T-cell (primary cell): ENCODE data around the gene ABCF3. TPM values are rescaled to one million over a fixed set of nuclear protein-coding genes. Genes with fewer than 3 reads are reported as not detected.

Experiments used
- ATAC-seq, 4 experiments: fragments of 200-7000 bp in 3 of 4; fragments of 150-1000 bp in 1 of 4; cut with Tn5 transposase; replicated peaks in 1 of 4; 1 replicate in 3 of 4; 2 replicates in 1 of 4; pipeline ENCODE4 v1.10.0; 2021; ENCODE audit warnings: moderate library complexity in 3 of 4, mild to moderate bottlenecking in 2 of 4, moderate number of reproducible peaks in 1 of 4
- CTCF ChIA-PET, 2 donors: fragments of 300-600 bp; sonication (Branson Sonifier 250); formaldehyde crosslinking; loops; one replicate each; lab custom pipeline; 2022; ENCODE audit warnings: antibody characterized with exemption in 2 of 2; lab: Charles Lee
- POLR2A ChIA-PET, 2 donors: fragments of 300-600 bp; sonication (Branson Sonifier 250); formaldehyde crosslinking; loops; one replicate each; lab custom pipeline; 2022; ENCODE audit warnings: antibody characterized with exemption in 2 of 2; lab: Charles Lee
- DNase-seq, 35 experiments: peaks; one replicate each; pipeline versions ENCODE4 v3.0.0 to v3.0.0-alpha.2; 2013 to 2023
- H3K27ac ChIP-seq: one replicate; pipeline ENCODE4 v1.5.1; 2013; ENCODE audit warnings: low read length
- H3K27me3 ChIP-seq, 2 experiments: replicated peaks in 1 of 2; 1 replicate in 1 of 2; 2 replicates in 1 of 2; pipeline versions ENCODE4 v1.6.1 to v1.7.0; 2013; ENCODE audit warnings: low read length in 1 of 2, mixed read lengths in 1 of 2; ENCODE audit not compliant: control insufficient read depth in 2 of 2, insufficient read depth in 2 of 2; ENCODE audit errors: extremely low read depth in 1 of 2
- H3K36me3 ChIP-seq, 2 donors: 1 replicate in 1 of 2; 2 replicates in 1 of 2; pipeline versions ENCODE4 v1.6.1 to v1.7.0; 2013; ENCODE audit warnings: low read length in 1 of 2; ENCODE audit not compliant: control insufficient read depth in 2 of 2, insufficient read depth in 1 of 2; ENCODE audit errors: extremely low read depth in 1 of 2
- H3K4me1 ChIP-seq, 2 experiments: 1 replicate in 1 of 2; 2 replicates in 1 of 2; pipeline versions ENCODE4 v1.6.1 to v1.7.0; 2013; ENCODE audit warnings: low read length in 2 of 2, mixed read lengths in 1 of 2; ENCODE audit not compliant: insufficient read depth in 2 of 2, control insufficient read depth in 1 of 2; ENCODE audit errors: extremely low read depth in 1 of 2
- H3K4me3 ChIP-seq, 2 donors: 1 replicate in 1 of 2; 2 replicates in 1 of 2; pipeline versions ENCODE4 v1.5.1 to v1.7.0; 2013; ENCODE audit warnings: mild to moderate bottlenecking in 2 of 2, low read length in 1 of 2, moderate library complexity in 1 of 2; ENCODE audit not compliant: control insufficient read depth in 1 of 2; ENCODE audit errors: extremely low read depth in 1 of 2
- H3K9me3 ChIP-seq: 2 replicates; pipeline ENCODE4 v1.7.0; 2013
- H3K27ac Mint-ChIP-seq, 2 donors: one replicate each; pipeline ENCODE4 v1.8.0; 2020 to 2021; ENCODE audit warnings: mild to moderate bottlenecking in 2 of 2, mixed read lengths in 2 of 2
- H3K27me3 Mint-ChIP-seq, 2 donors: one replicate each; pipeline ENCODE4 v1.8.0; 2021 to 2022; ENCODE audit warnings: mixed read lengths in 2 of 2
- H3K36me3 Mint-ChIP-seq: one replicate; pipeline ENCODE4 v1.8.0; 2021; ENCODE audit warnings: mixed read lengths
- H3K4me1 Mint-ChIP-seq, 3 donors: one replicate each; pipeline ENCODE4 v1.8.0; 2020 to 2022; ENCODE audit warnings: mixed read lengths in 3 of 3, mild to moderate bottlenecking in 1 of 3
- H3K4me3 Mint-ChIP-seq, 3 donors: one replicate each; pipeline ENCODE4 v1.8.0; 2020 to 2022; ENCODE audit warnings: mild to moderate bottlenecking in 3 of 3, mixed read lengths in 3 of 3, moderate library complexity in 3 of 3
- H3K9me3 Mint-ChIP-seq, 3 donors: one replicate each; pipeline ENCODE4 v1.8.0; 2020 to 2022; ENCODE audit warnings: mixed read lengths in 3 of 3
- WGBS: methylation state at CpG from one replicate; pipeline ENCODE4 v1.1.5; 2013; ENCODE audit warnings: missing lambda C conversion rate; ENCODE audit not compliant: insufficient coverage; 5-methylcytosine and 5-hydroxymethylcytosine counted together
- total RNA-seq, 35 experiments: library from RNA in 6 of 35; stranded (reverse) in 6 of 35; fragments of 120-200 nt in 1 of 35; gene quantifications; one replicate each; pipeline versions ENCODE4 v1.2.1 to v1.2.4 and lab custom pipeline; 2013 to 2026

The ABCF3 gene
- total RNA-seq, 5 donors from 2014 or later (not counting 1 experiment from before 2014, with no cell fraction given) = 112 to 145 (median 125) TPM

DNA sequence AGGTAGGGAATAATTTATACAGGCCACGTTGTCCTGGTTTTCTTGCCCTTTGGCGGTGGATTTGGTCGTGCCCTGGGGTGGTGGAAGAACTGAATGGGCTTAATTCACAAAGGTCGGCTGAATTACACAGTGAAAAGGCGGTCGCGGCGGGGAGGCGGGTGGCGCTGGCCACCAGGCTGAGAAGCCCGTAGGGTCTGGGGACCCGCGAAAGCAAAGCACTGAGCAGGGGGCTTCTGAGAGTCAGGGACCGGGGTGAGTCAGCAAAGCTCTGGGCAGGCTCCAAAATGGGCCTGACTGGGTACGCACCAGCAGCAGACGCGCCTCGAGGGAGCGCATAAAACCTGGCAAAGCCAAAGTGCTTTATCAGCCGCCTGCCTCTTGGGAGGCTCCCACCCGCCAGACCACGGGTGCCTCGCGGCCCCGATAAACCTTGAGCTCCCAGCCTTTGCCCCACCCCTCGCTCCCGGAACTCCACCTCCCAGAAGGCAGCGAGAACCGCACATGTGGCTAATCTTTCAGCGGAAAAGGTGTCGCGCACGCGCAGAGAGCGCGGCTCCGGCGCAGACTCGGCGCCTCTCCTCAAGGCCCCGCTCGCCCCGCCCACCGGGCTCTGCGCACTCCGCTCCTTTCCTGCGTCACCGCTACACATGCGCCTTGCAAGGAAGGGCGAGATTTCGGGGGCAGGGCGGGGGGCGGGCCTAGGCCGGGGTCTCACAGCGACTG, 377 bp upstream of the ABCF3 start:
- Mint-ChIP-seq H3K9me3 (no peaks in the 10 kb centered on the region), H3K36me3 (peaks cover 50% of the 10 kb centered on the region), H3K4me3 (peak overlapping the region; percentile 97 to 99 (median 97)), H3K27ac (peak overlapping the region; percentile 94 to 97), H3K27me3 (no peaks in the 10 kb centered on the region), H3K4me1 (peaks cover 45 to 46% (median 46%) of the 10 kb centered on the region in 3 donors)
- peaks cover 26 to 67% of the 10 kb centered on the region in 2 donors for H3K36me3 ChIP-seq
- ATAC-seq (peak; percentile 91 to 94 (median 94)), DNase-seq (peak; percentile 98 to 100 (median 99))
- no peaks in the 10 kb centered on the region for H3K9me3 ChIP-seq
- H3K27me3 ChIP-seq = no peaks in the 10 kb centered on the region
- POLR2A ChIA-PET = interaction anchor here (0.6 to 0.8 kb wide), 2 partner anchors 43 to 1278 kb away, joined by 3 to 4 read pairs; no protein-coding TSS in a partner anchor
- peak overlapping the region; percentile 52 for H3K27ac ChIP-seq
- WGBS = 7% methylated on average over 55 of the region's 55 CpGs
- CTCF ChIA-PET = interaction anchor here (0.7 to 1.2 kb wide), 5 partner anchors 11 to 185 kb away, joined by 3 to 5 read pairs (median 3); partner anchors contain the start of genes AP2M1 (in 1 of the 2), EEF1AKMT4 (in 1 of the 2) and EIF2B5 (in 1 of the 2)
- peak overlapping the region; percentile 81 to 96 for H3K4me3 ChIP-seq
- H3K4me1 ChIP-seq = peaks cover 9 to 30% of the 10 kb centered on the region in 2 experiments

DNA sequence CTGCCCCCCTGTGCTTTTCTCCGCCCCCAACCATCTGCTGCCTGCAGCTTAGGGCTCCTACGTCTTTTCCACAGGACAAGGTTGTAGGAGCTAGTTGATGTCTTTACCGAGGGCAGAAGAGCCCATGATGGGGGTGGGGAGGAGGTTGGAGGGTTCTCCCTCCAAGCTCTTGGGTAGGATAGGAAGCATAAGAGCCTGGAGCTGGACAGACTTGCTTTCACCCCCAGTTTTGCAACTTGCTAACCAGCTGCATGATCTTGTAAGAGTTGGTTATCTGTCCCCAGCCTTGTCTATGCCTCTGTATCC, 856 bp downstream of the ABCF3 start:
- Mint-ChIP-seq H3K9me3 (no peaks in the 10 kb centered on the region), H3K27ac (peak overlapping the region in 1 of 2 donors; percentile 97), H3K4me3 (peak overlapping the region; percentile 97 to 99 (median 97)), H3K36me3 (peaks cover 48% of the 10 kb centered on the region), H3K4me1 (peaks cover 46% of the 10 kb centered on the region in 3 donors), H3K27me3 (no peaks in the 10 kb centered on the region)
- CTCF ChIA-PET = interaction anchor here in 1 of 2 donors (0.7 to 1.2 kb wide), 2 partner anchors 52 to 70 kb away, joined by 3 to 8 read pairs; partner anchors contain the start of gene EIF2B5
- Histone ChIP-seq H3K4me3 (peak overlapping the region; percentile 81 to 96), H3K9me3 (no peaks in the 10 kb centered on the region), H3K27ac (peak overlapping the region; percentile 56), H3K27me3 (no peaks in the 10 kb centered on the region), H3K4me1 (peaks cover 9 to 30% of the 10 kb centered on the region in 2 experiments), H3K36me3 (peaks cover 19 to 67% of the 10 kb centered on the region in 2 donors)
- ATAC-seq (no peak), DNase-seq (no peak)
- 10% methylated on average over 2 of the region's 3 CpGs for WGBS
- POLR2A ChIA-PET = no interaction called here

DNA sequence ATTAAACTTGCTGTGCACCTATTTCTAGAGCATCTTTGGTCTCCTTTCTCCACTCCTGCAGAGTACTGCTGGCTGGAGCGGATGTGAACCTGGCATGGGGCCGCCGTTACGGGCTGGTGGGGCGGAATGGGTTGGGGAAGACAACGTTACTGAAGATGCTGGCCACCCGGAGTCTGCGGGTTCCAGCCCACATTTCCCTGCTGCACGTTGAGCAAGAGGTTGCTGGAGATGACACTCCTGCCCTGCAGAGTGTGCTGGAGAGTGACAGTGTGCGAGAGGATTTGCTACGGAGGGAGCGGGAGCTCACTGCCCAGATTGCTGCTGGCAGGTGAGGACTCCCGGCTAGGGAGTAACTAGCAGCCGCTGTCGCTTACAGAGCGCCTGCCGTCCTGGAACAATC, 2.1 kb downstream of the ABCF3 start:
- Mint-ChIP-seq H3K9me3 (no peaks in the 10 kb centered on the region), H3K27ac (no peak overlapping the region), H3K4me3 (peak overlapping the region; percentile 97 to 99 (median 97)), H3K4me1 (peaks cover 46% of the 10 kb centered on the region in 3 donors), H3K27me3 (no peaks in the 10 kb centered on the region), H3K36me3 (peaks cover 43% of the 10 kb centered on the region)
- no peak for ATAC-seq
- Histone ChIP-seq H3K27me3 (no peaks in the 10 kb centered on the region), H3K4me1 (peaks cover 9 to 30% of the 10 kb centered on the region in 2 experiments), H3K9me3 (no peaks in the 10 kb centered on the region), H3K4me3 (no peak overlapping the region), H3K27ac (no peak overlapping the region), H3K36me3 (peaks cover 19 to 67% of the 10 kb centered on the region in 2 donors)
- WGBS = 97% methylated on average over 12 of the region's 17 CpGs
- POLR2A ChIA-PET = no interaction called here
- CTCF ChIA-PET = interaction anchor here (0.5 to 1.2 kb wide), 3 partner anchors 40 to 298 kb away, joined by 3 to 4 read pairs (median 3); no protein-coding TSS in a partner anchor
- DNase-seq = no peak

DNA sequence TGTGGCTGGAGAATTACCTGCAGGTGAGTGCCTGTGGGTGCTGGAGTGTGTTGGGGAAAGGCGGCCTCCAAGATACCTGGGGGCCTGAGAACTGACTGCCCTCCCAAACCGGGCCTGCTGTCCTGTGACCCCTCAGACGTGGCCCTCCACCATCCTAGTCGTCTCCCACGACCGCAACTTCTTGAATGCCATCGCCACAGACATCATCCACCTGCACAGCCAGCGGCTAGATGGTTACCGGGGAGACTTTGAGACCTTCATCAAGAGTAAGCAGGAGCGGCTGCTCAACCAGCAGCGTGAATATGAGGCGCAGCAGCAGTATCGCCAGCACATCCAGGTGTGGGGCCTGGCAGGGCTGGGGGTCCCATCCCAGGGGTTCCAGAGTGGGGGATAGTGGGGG, 3.4 kb downstream of the ABCF3 start:
- ChIA-PET CTCF (no interaction called here), POLR2A (no interaction called here)
- no peaks in the 10 kb centered on the region for H3K27me3 Mint-ChIP-seq
- H3K9me3 Mint-ChIP-seq = no peaks in the 10 kb centered on the region
- no peaks in the 10 kb centered on the region for H3K9me3 ChIP-seq
- H3K27ac Mint-ChIP-seq = no peak overlapping the region
- ATAC-seq = no peak
- DNase-seq = no peak
- H3K4me1 Mint-ChIP-seq = peaks cover 46% of the 10 kb centered on the region in 3 donors
- peaks cover 50% of the 10 kb centered on the region for H3K36me3 Mint-ChIP-seq
- H3K4me1 ChIP-seq = peaks cover 9 to 30% of the 10 kb centered on the region in 2 experiments
- H3K4me3 Mint-ChIP-seq = peak overlapping the region in 1 of 3 donors; percentile 2
- no peak overlapping the region for H3K4me3 ChIP-seq
- no peak overlapping the region for H3K27ac ChIP-seq
- 100% methylated on average over 9 of the region's 13 CpGs for WGBS
- no peaks in the 10 kb centered on the region for H3K27me3 ChIP-seq
- peaks cover 19 to 67% of the 10 kb centered on the region in 2 donors for H3K36me3 ChIP-seq

DNA sequence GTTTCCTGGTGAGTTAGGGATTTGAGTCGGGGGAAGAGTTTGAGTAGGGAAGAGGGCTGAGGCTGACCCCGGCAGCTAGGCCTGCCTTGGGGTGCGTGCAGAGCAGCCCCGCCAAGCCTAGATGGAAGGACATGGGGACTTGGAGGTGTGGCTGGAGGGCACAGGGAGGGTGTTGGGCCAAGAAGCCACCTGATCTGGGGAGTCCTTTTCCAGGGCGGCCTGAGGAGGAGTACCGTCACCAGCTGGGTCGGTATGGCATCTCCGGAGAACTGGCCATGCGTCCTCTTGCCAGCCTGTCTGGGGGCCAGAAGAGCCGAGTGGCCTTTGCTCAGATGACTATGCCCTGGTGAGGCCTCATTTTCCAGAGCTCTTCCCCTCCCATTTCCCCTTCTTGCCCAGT, 6.9 kb downstream of the ABCF3 start:
- no peak overlapping the region for H3K27ac ChIP-seq

DNA sequence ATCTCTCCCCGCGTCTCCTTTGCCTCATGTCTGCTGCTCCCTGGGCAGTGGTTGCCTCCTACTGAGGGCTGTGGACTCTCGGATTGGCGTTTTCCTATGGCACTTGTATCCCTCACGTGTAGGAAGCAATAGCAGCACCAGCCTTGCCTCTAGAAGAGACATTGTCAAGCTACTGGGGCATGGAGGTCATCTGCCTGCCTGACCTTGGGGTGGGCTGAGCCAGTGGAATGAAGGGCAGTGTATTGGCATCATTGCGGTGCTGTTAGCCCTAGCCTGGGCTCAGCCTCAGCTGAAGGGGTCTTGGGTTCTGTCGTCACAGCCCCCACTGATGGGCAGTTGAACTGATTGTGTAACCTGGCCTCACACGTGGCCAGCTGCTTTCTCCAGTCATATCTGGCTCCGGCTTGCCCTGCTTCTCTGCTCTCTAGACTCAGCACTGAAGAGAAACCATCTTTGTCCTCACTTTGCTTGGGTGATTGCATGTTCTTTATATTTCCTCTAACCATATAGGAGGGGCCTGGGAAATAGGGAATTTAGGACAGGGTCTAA, 8.1 kb downstream of the ABCF3 start:
- H3K27ac ChIP-seq = no peak overlapping the region
- Mint-ChIP-seq H3K27me3 (no peaks in the 10 kb centered on the region), H3K9me3 (no peaks in the 10 kb centered on the region), H3K4me3 (no peak overlapping the region), H3K36me3 (peaks cover 49% of the 10 kb centered on the region), H3K4me1 (peaks cover 5 to 10% (median 10%) of the 10 kb centered on the region in 3 donors), H3K27ac (no peak overlapping the region)
- H3K4me3 ChIP-seq = no peak overlapping the region
- no peaks in the 10 kb centered on the region for H3K4me1 ChIP-seq
- 99% methylated on average over 7 of the region's 9 CpGs for WGBS
- H3K36me3 ChIP-seq = peaks cover 19 to 69% of the 10 kb centered on the region in 2 donors
- no peaks in the 10 kb centered on the region for H3K27me3 ChIP-seq
- ATAC-seq = no peak
- POLR2A ChIA-PET = no interaction called here
- CTCF ChIA-PET = no interaction called here
- H3K9me3 ChIP-seq = no peaks in the 10 kb centered on the region
- no peak for DNase-seq

More for the DNA sequence above, 6.9 kb downstream of the ABCF3 start:
- ATAC-seq (no peak), DNase-seq (no peak)
- Histone ChIP-seq H3K9me3 (no peaks in the 10 kb centered on the region), H3K36me3 (peaks cover 19 to 81% of the 10 kb centered on the region in 2 donors), H3K27me3 (no peaks in the 10 kb centered on the region), H3K4me3 (no peak overlapping the region), H3K4me1 (peaks cover 0 to 8% of the 10 kb centered on the region in 2 experiments)
- POLR2A ChIA-PET = no interaction called here
- no peaks in the 10 kb centered on the region for H3K27me3 Mint-ChIP-seq
- H3K36me3 Mint-ChIP-seq = peaks cover 54% of the 10 kb centered on the region
- H3K9me3 Mint-ChIP-seq = no peaks in the 10 kb centered on the region
- peaks cover 17 to 22% (median 21%) of the 10 kb centered on the region in 3 donors for H3K4me1 Mint-ChIP-seq
- CTCF ChIA-PET = no interaction called here
- no peak overlapping the region for H3K4me3 Mint-ChIP-seq
- WGBS = 98% methylated on average over 10 of the region's 10 CpGs
- H3K27ac Mint-ChIP-seq = no peak overlapping the region
